Measurements from ENCODE around the gene CHST13. TPM values are rescaled to one million over a fixed set of nuclear protein-coding genes. Genes with fewer than 3 reads are reported as not detected.

Gene CHST13
- polyA plus RNA-seq, 3 donors, result 16.6 to 41.8 (median 39.2) TPM

DNA sequence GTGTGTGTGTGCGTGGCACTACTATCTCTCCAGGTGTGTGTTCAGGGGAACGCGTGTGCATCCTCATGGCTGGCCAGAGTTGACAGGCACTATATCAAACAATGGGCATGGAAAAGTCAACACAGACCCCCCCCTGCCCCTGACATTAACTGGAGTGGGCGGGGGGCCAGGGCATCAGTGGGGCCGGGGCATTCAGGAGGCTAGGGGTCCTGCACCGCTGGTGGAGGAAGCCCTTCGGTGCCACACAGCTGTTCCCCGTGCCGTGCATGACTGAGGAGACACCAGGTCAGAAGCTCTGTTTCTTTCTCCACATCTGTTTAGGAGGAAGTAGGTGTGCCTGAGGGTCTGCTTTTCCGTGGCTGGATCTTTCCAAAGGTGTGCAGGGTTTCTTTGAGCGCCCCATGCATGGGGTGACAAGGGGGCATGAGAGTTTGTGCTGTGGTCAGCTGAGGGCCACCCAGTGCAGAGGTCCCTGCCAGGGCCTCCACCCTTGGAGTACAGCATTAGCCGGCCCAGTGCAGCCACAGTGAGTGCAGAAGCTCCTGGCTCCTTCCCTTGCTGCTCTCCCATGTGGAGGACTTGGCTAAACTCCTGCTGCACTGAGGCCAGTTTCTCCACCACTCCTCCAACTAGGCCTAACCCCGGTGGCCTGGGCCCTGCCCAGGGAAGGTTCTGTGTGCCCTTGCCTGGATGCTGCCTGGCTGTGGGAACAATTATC is 27.3 kb downstream of the CHST13 start:
- intact Hi-C loops (cut with micrococcal nuclease), result no loop called here
- WGBS (ENCODE audit: insufficient coverage), result 46% methylated on average over 6 of the region's 13 CpGs

DNA sequence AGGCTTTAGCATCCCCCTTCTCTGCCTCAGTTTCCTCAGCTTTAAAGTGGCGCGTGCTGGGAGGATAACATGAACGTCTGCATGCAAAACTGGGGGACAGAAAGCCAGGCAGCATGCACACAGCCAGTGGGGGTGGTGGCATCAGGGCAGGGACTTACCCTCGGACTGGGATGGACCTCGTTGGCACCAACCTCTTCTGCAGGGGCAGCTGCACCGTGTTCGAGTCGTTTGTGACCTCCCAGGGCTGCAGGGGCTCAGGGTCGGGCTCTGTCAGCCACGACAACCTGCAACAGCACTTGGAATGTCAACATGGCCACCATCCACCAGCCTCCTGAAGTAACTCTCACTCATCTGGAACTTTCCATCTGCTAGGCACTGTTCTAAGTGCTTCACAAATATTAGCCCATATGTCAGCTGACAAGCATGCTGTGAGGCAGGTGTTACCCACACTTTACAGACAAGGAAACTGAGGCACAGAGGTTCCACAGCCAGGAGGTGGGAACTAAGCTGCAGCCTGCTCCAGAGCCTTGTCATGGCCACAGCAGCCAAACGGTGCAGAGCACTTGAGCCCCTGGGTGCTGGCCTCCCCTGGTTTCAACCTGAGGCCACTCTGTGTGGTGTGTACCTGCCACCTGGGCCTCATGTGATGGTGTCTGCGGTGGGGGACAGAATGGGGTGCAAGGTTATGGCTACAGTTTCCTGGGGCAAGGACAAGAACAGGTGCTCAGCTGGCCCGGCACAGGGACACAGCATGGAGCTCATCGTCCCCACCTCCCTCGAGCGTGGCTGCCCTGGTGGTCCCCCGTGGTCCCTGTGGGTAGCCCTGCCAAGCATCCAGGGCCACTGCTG is 28.1 kb downstream of the CHST13 start:
- peaks cover 20% of the 10 kb centered on the region for H3K4me1 Mint-ChIP-seq
- TF ChIP-seq, protein P1, sequence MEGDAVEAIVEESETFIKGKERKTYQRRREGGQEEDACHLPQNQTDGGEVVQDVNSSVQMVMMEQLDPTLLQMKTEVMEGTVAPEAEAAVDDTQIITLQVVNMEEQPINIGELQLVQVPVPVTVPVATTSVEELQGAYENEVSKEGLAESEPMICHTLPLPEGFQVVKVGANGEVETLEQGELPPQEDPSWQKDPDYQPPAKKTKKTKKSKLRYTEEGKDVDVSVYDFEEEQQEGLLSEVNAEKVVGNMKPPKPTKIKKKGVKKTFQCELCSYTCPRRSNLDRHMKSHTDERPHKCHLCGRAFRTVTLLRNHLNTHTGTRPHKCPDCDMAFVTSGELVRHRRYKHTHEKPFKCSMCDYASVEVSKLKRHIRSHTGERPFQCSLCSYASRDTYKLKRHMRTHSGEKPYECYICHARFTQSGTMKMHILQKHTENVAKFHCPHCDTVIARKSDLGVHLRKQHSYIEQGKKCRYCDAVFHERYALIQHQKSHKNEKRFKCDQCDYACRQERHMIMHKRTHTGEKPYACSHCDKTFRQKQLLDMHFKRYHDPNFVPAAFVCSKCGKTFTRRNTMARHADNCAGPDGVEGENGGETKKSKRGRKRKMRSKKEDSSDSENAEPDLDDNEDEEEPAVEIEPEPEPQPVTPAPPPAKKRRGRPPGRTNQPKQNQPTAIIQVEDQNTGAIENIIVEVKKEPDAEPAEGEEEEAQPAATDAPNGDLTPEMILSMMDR (IDR thresholded peaks at IDR 0.05), result no peak
- H2AFZ ChIP-seq (ENCODE audit: insufficient read depth, low read depth, low read length, poor library complexity, severe bottlenecking), result no peak overlapping the region
- H3K4me1 ChIP-seq (ENCODE audit: control insufficient read depth in 1 of 2, insufficient read depth in 2 of 2, low read length in 2 of 2), result peaks cover 15 to 17% of the 10 kb centered on the region in 2 donors
- no peak overlapping the region for H3K4me3 ChIP-seq (replicated peaks in 1 of 3; ENCODE audit: low read depth in 2 of 3, low read length in 3 of 3)
- intact Hi-C loops (cut with micrococcal nuclease), result no loop called here
- H3K4me3 Mint-ChIP-seq, result no peak overlapping the region
- no peaks in the 10 kb centered on the region for H3K36me3 ChIP-seq (replicated peaks in 1 of 2; ENCODE audit: control insufficient read depth in 1 of 2, insufficient read depth in 2 of 2, low read length in 2 of 2)
- 85% methylated on average over 15 of the region's 17 CpGs for WGBS (ENCODE audit: insufficient coverage)
- peaks cover 3 to 12% (median 4%) of the 10 kb centered on the region in 3 donors for H3K27me3 Mint-ChIP-seq (ENCODE audit: low read depth in 3 of 3)
- no peaks in the 10 kb centered on the region for H3K79me2 ChIP-seq (ENCODE audit: insufficient read depth, low read length)
- H3K9me3 Mint-ChIP-seq, result peaks cover 0 to 2% (median 0%) of the 10 kb centered on the region in 7 donors
- no peak overlapping the region for H3K27ac Mint-ChIP-seq
- no peaks in the 10 kb centered on the region for H3K36me3 Mint-ChIP-seq
- no peak overlapping the region for H3K9ac ChIP-seq (ENCODE audit: insufficient read depth, low read length, poor library complexity, severe bottlenecking)
- H3K4me2 ChIP-seq (replicated peaks; ENCODE audit: extremely low read depth, low read length, poor library complexity, severe bottlenecking), result no peak overlapping the region
- H3K27me3 ChIP-seq (ENCODE audit: control insufficient read depth in 2 of 2, insufficient read depth in 2 of 2, low read length in 2 of 2), result no peaks in the 10 kb centered on the region
- no peaks in the 10 kb centered on the region for H4K20me1 ChIP-seq (ENCODE audit: insufficient read depth, low read length)
- H3K27ac ChIP-seq (ENCODE audit: low read depth in 1 of 2, low read length in 2 of 2), result no peak overlapping the region
- peak in 1 of 3 donors; percentile 1 for DNase-seq
- H3K9me3 ChIP-seq (replicated peaks in 1 of 2; ENCODE audit: control insufficient read depth in 1 of 2, insufficient read depth in 1 of 2, low read length in 2 of 2), result no peaks in the 10 kb centered on the region

More for the DNA sequence above, 27.3 kb downstream of the CHST13 start:
- no peaks in the 10 kb centered on the region for H3K27me3 ChIP-seq (ENCODE audit: control insufficient read depth in 2 of 2, insufficient read depth in 2 of 2, low read length in 2 of 2)
- no peak overlapping the region for H3K27ac ChIP-seq (ENCODE audit: low read depth in 1 of 2, low read length in 2 of 2)
- H3K4me3 ChIP-seq (replicated peaks in 1 of 3; ENCODE audit: low read depth in 2 of 3, low read length in 3 of 3), result no peak overlapping the region
- H3K4me1 ChIP-seq (ENCODE audit: control insufficient read depth in 1 of 2, insufficient read depth in 2 of 2, low read length in 2 of 2), result peaks cover 15 to 17% of the 10 kb centered on the region in 2 donors
- no peak overlapping the region for H3K4me3 Mint-ChIP-seq
- TF ChIP-seq, protein P1 (IDR thresholded peaks at IDR 0.05), result no peak
- H3K9me3 Mint-ChIP-seq, result peaks cover 0 to 2% (median 0%) of the 10 kb centered on the region in 7 donors
- no peak overlapping the region for H3K4me2 ChIP-seq (replicated peaks; ENCODE audit: extremely low read depth, low read length, poor library complexity, severe bottlenecking)
- H2AFZ ChIP-seq (ENCODE audit: insufficient read depth, low read depth, low read length, poor library complexity, severe bottlenecking), result no peak overlapping the region
- peak in 1 of 3 donors; percentile 0 for DNase-seq
- no peaks in the 10 kb centered on the region for H3K36me3 ChIP-seq (replicated peaks in 1 of 2; ENCODE audit: control insufficient read depth in 1 of 2, insufficient read depth in 2 of 2, low read length in 2 of 2)
- no peak overlapping the region for H3K9ac ChIP-seq (ENCODE audit: insufficient read depth, low read length, poor library complexity, severe bottlenecking)
- no peaks in the 10 kb centered on the region for H3K79me2 ChIP-seq (ENCODE audit: insufficient read depth, low read length)
- H3K9me3 ChIP-seq (replicated peaks in 1 of 2; ENCODE audit: control insufficient read depth in 1 of 2, insufficient read depth in 1 of 2, low read length in 2 of 2), result no peaks in the 10 kb centered on the region
- H3K27ac Mint-ChIP-seq, result peak overlapping the region in 1 of 7 donors; percentile 25
- no peaks in the 10 kb centered on the region for H4K20me1 ChIP-seq (ENCODE audit: insufficient read depth, low read length)
- H3K27me3 Mint-ChIP-seq (ENCODE audit: low read depth in 3 of 3), result peaks cover 3 to 12% (median 4%) of the 10 kb centered on the region in 3 donors
- peaks cover 20% of the 10 kb centered on the region for H3K4me1 Mint-ChIP-seq
- no peaks in the 10 kb centered on the region for H3K36me3 Mint-ChIP-seq

Measured in CD14-positive monocyte (primary cell).